Astrocyte of the cerebellum (primary cell): ENCODE data around the gene TRIM42.

ENCODE experiments used
- DNase-seq: peaks from one replicate; pipeline ENCODE4 v3.0.0-alpha.2; 2011; ENCODE audit warnings: low read depth
- H3K4me3 ChIP-seq: 2 replicates; pipeline ENCODE4 v1.5.1; 2011; ENCODE audit warnings: mild to moderate bottlenecking, low read depth, low read length, moderate library complexity
- CTCF ChIP-seq: IDR thresholded peaks from 2 replicates; pipeline ENCODE4 v1.5.1; 2012; ENCODE audit warnings: low read length, low read depth, moderate library complexity, mild to moderate bottlenecking; ENCODE audit errors: missing control alignments
- in situ Hi-C: cut with HindIII; loops from 2 replicates; pipeline ENCODE4 v1.10.0; 2017; ENCODE audit warnings: low sequenced_read_pairs

TRIM42 gene

GRCh38 chr3:140715035-140715434 lies 37.2 kb downstream of the TRIM42 start:
- in situ Hi-C loops, result no loop called here
- H3K4me3 ChIP-seq, result no peak overlapping the region
- DNase-seq, result no peak
- TF ChIP-seq CTCF, result no peak

- TF ChIP-seq CTCF, result no peak
- H3K4me3 ChIP-seq, result no peak overlapping the region
- no peak for DNase-seq
- in situ Hi-C loops, result no loop called here
These were observed 40.1 kb downstream of the TRIM42 start for GRCh38 chr3:140717921-140718320.

GRCh38 chr3:140719841-140720614 lies 42.2 kb downstream of the TRIM42 start:
- no peak for TF ChIP-seq CTCF
- in situ Hi-C loops, result no loop called here

GRCh38 chr3:140723576-140723975 lies 45.7 kb downstream of the TRIM42 start:
- DNase-seq, result no peak
- in situ Hi-C loops, result no loop called here
- H3K4me3 ChIP-seq, result no peak overlapping the region
- TF ChIP-seq CTCF, result no peak

More at GRCh38 chr3:140719841-140720614, 42.2 kb downstream of the TRIM42 start:
- no peak for DNase-seq
- no peak overlapping the region for H3K4me3 ChIP-seq

GRCh38 chr3:140724856-140725812 lies 47.3 kb downstream of the TRIM42 start:
- H3K4me3 ChIP-seq, result no peak overlapping the region
- in situ Hi-C loops, result no loop called here
- no peak for TF ChIP-seq CTCF
- DNase-seq, result no peak

GRCh38 chr3:140726066-140726465 lies 48.2 kb downstream of the TRIM42 start:
- in situ Hi-C loops, result no loop called here
- H3K4me3 ChIP-seq, result no peak overlapping the region
- no peak for TF ChIP-seq CTCF
- DNase-seq, result no peak
